HL-60 (cell line): Measurements from ENCODE around the gene SYN1. TPM values are rescaled to one million over a fixed set of nuclear protein-coding genes. Genes with fewer than 3 reads are reported as not detected.

Source experiments
- DNase-seq, 2 experiments: peaks; one replicate each; pipeline ENCODE4 v3.0.0-alpha.2; 2010 to 2020; ENCODE audit warnings: low read depth in 1 of 2, low spot score in 1 of 2
- H3K27ac ChIP-seq: fragments of 250-450 bp; sonication (Bioruptor Pico); replicated peaks from 2 replicates; pipeline ENCODE4 v1.5.1; 2020; ENCODE audit warnings: mild to moderate bottlenecking, moderate library complexity
- H3K27me3 ChIP-seq: fragments of 250-450 bp; sonication (Bioruptor Pico); 2 replicates; pipeline ENCODE4 v1.5.1; 2021; ENCODE audit warnings: mild to moderate bottlenecking, moderate library complexity; ENCODE audit not compliant: insufficient read depth, poor library complexity, severe bottlenecking
- H3K4me3 ChIP-seq: replicated peaks from 2 replicates; pipeline ENCODE4 v1.5.1; 2011; ENCODE audit warnings: mild to moderate bottlenecking, control low read depth, low read length; ENCODE audit not compliant: insufficient read depth
- CTCF ChIP-seq: IDR thresholded peaks from one replicate; pipeline ENCODE4 v1.5.1; 2011; ENCODE audit warnings: low read length, control low read depth, inconsistent platforms; ENCODE audit not compliant: insufficient read depth
- GABPA ChIP-seq: IDR thresholded peaks from 2 replicates; pipeline ENCODE4 v1.6.1; 2012; ENCODE audit warnings: low read depth
- POLR2AphosphoS5 ChIP-seq: IDR thresholded peaks from 2 replicates; pipeline ENCODE4 v1.6.1; 2012; ENCODE audit warnings: low read depth
- REST ChIP-seq: IDR thresholded peaks from 2 replicates; pipeline ENCODE4 v1.6.1; 2012; ENCODE audit warnings: low read depth; ENCODE audit not compliant: insufficient replicate concordance
- SPI1 ChIP-seq: IDR thresholded peaks from 2 replicates; pipeline ENCODE4 v1.6.1; 2012; ENCODE audit warnings: low read depth, mild to moderate bottlenecking, borderline replicate concordance
- microRNA-seq: library from miRNA; unstranded; fragments of <30 nt; microRNA quantifications from one replicate; pipeline ENCODE4, GENCODE V29; 2018

The SYN1 gene

GRCh38 chrX:47529548-47529947 is 90.1 kb downstream of the SYN1 start:
- no peak overlapping the region for H3K4me3 ChIP-seq
- H3K27me3 ChIP-seq = no peaks in the 10 kb centered on the region
- no peak for DNase-seq
- no peak overlapping the region for H3K27ac ChIP-seq
- TF ChIP-seq SPI1 (no peak), GABPA (no peak), REST (no peak), CTCF (no peak), POLR2AphosphoS5 (no peak)

- H3K4me3 ChIP-seq = peak overlapping the region; percentile 51
- H3K27me3 ChIP-seq = no peaks in the 10 kb centered on the region
- no peak for DNase-seq
- H3K27ac ChIP-seq = no peak overlapping the region
- TF ChIP-seq REST (no peak), GABPA (no peak), POLR2AphosphoS5 (no peak), SPI1 (no peak), CTCF (no peak)
Measured at GRCh38 chrX:47523713-47524166, 95.9 kb downstream of the SYN1 start.

GRCh38 chrX:47523297-47523696 is 96.4 kb downstream of the SYN1 start:
- TF ChIP-seq CTCF (peak; percentile 43), REST (no peak)
- no peaks in the 10 kb centered on the region for H3K27me3 ChIP-seq
- peak; percentile 47 to 71 for DNase-seq
- H3K27ac ChIP-seq = no peak overlapping the region
- peak overlapping the region; percentile 51 for H3K4me3 ChIP-seq

Small RNA genes within 50 kb of the gene (microRNA-seq; reads per million reads assigned to microRNA genes)
- gene MIR4769 = not detected
